CD4-positive, alpha-beta T cell treated with Interleukin-12 subunit alpha and Interleukin-12 subunit beta, for 1 hour (primary cell): ENCODE data around the gene KAZALD1.

Source experiments
- DNase-seq: peaks from one replicate; pipeline ENCODE4 v3.0.0-alpha.2; 2020

KAZALD1 gene, protein sequence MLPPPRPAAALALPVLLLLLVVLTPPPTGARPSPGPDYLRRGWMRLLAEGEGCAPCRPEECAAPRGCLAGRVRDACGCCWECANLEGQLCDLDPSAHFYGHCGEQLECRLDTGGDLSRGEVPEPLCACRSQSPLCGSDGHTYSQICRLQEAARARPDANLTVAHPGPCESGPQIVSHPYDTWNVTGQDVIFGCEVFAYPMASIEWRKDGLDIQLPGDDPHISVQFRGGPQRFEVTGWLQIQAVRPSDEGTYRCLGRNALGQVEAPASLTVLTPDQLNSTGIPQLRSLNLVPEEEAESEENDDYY

DNA sequence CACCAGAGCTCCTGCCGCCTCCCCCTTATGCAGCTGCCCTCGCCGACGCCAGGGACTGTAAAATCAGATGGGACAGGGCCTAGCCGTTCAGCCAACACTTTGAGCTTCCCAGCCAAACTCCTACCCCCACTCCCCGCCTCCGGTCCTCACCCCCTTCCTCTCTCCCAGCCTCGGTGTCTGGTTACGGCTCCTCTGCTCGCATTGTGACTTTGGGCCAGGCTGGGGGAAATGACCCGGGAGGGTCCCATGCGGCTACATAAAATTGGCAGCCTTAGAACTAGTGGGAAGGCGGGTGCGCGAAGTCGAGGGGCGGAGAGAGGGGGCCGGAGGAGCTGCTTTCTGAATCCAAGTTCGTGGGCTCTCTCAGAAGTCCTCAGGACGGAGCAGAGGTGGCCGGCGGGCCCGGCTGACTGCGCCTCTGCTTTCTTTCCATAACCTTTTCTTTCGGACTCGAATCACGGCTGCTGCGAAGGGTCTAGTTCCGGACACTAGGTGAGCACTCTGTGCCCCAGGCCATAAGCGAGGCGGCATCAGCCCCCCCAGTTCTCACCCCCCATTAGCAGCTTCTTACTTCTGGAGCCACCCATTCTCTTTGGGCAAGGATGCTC is at the start of gene KAZALD1:
KAZALD1 (plus strand) TSS at position 366 of the 608 bp plus-strand sequence. CDS start 604 bp downstream, outside the sequence.
- no peak for DNase-seq

DNA sequence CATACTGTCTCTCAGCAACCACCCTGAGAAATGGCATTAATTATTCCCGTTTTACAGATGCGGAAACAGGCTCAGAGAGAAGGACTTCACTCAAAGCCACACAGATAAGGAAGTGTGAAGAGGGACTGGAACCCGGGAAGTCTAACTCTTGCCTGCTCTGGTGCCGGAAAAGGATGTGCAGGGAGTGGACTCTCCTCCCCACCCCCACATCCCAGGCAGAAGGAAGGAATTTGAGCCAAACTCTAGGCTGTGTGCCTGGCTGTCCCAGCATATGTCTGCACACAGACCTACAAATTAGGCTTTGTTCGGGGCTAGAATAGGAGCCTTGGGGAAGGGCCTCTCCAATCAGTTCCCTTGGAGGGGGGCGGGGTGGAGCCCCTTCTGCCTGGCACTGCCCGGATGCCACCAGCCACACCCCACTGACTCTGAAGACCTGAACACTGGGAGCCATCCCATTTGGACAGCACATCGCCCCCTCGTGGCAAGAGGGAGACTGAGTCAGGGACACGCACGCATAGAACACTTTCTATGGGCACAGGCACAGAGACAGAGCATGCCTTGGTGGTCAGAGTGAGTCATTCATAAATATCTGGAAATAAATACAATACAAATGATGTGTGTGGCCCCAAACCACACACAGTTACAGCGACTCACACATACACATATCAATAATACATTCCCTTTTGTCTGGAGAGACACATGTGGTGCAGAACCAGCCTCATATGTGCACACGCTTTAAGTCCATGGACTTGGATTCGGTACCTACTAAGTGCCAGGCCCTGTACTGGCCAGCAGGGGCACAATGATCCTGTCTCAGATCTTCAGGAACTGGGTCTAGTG is 49.0 kb upstream of the KAZALD1 start:
- DNase-seq: peak; percentile 81

DNA sequence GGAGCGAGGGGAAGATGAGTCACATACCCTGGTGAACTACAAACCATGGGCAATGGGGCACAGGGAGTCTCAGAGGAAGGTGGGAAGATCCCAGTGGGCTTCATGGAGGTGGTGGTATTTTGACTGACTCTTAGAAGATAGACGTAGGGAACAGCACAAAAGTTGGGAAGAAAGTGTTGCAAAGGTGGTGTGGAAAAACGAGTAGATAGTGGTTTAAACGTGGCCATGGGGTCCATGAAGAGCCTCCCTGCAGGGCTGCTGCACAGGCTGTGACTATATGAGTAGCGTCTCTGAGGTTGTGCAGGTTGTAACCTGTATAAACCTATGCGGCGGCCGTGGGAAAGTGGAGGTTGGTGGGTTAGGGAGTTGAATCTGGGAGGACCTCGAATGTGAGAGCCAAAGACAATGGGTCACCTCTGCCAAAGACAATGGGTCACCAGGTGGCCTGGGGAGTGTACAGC is 48.4 kb upstream of the KAZALD1 start:
- DNase-seq: no peak

DNA sequence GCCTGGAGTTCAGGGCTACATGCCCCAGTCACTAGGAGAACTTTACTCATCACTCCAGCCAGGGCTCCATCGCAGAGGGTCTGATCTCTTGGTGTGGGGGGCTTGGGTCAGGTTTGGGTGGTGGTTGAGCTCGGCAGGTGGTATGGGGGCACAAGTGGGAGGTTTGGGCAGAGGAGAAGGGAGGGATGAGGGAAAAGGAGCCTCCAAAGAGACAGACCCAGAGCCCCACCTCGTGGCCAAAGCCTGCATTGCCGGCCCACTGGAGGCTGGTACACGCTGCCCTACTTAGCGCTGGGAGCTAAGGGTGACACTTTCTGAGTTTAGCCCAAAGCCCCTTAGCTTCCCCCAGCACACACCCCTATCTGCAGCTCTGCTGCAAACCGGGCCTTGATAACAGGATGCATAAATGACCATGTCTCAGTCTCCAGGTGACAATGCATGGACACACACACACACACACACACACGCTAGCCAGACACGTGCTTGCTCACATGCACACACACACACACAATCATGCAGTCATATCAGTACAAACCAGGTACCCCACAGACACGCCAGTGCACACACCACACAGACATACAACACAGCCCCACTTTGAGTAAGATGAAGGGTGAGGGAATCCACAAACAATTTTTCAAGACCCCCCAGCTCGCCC is 47.4 kb upstream of the KAZALD1 start:
- DNase-seq: peak; percentile 79

DNA sequence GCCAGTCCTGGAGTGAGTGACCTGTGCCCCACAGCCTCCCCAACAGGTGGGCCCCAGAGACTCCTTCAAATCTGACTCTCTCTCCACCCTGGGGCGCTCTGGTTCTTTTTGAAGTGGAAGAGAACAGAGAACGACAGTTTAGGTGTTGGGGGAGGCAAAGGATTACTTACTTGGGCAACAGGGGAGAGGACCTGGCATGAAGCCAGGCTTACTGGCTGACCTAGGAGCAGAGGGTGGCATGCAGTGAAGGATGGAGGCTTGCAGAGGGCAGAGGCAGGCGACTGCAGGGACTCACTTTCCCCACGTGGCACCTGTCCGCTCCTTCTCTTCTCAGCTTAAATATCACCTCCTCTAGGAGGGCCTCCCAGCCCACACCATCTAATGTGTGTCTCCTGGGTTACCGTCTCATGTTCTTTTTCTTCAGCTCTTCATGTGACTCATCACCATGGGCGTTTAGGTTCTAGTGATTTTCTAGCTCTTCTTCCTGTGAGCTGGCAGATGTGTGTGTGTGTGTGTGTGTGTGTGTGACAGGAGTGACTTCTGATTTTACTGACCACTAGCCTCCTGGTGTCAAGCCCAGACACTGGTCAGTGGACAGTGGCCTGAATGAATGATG is 46.7 kb upstream of the KAZALD1 start:
- no peak for DNase-seq

DNA sequence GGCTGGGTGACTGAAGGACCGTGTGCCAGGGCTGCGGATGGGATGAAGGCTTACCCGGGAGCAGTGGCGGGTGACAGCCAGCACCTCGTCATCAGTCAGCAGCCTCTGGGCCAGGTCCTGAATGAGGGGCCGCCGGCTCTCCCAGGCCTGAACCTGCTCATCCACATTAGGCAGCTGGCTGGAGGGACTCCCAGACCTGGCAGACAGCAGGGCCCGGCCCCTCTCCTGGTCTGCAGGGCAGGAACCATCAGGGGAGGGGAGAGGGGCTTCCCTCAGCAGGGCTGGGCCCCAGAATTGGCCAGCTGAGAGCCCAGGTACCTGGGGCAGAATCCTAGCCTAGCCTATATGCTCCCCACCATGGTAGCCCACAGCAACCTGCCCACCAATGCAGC is 46.2 kb upstream of the KAZALD1 start:
- DNase-seq: no peak

DNA sequence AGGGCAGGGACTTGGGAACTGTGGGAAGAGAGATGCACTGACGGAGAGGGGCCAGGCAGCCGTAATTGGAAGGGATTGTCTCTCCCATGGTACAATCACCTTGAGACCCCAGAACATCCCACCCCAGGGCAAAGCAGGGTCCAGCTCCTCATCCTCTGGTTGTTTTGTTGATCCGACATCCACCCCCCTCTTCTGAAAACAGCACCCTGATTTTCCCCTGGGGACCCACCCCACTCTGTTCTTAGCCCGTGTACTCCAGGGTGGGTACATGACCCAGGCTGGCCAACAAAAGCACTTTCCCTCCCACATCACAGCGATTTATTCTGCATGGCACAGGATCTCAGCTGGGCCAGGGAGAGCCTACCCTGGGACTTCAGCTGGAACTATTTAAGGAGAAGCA is 45.0 kb upstream of the KAZALD1 start:
- DNase-seq: no peak

DNA sequence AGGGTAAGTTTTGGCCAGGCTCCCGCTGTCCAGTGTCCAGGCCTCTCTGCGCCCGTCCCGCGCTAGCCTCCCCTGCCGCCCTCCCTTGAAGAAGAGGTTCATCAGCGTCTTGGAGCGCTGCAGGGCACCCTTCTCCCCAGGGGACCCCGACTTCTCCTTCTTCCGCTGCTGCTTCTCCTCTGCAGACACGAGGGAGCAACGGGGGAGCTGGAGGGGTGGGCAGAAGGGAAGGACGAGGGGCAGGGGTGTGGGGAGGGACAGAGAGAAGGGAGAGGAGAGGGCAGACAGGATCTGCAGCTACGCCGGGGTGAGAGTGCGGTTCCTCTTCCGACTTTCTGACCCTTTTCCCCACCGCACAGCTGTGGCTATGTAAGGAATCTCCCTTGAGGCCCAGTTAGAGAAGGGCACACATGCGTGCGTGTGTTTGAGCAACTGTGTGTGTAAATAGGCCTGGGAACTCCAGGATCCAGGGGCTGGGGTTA is 43.6 kb upstream of the KAZALD1 start:
- DNase-seq: no peak

DNA sequence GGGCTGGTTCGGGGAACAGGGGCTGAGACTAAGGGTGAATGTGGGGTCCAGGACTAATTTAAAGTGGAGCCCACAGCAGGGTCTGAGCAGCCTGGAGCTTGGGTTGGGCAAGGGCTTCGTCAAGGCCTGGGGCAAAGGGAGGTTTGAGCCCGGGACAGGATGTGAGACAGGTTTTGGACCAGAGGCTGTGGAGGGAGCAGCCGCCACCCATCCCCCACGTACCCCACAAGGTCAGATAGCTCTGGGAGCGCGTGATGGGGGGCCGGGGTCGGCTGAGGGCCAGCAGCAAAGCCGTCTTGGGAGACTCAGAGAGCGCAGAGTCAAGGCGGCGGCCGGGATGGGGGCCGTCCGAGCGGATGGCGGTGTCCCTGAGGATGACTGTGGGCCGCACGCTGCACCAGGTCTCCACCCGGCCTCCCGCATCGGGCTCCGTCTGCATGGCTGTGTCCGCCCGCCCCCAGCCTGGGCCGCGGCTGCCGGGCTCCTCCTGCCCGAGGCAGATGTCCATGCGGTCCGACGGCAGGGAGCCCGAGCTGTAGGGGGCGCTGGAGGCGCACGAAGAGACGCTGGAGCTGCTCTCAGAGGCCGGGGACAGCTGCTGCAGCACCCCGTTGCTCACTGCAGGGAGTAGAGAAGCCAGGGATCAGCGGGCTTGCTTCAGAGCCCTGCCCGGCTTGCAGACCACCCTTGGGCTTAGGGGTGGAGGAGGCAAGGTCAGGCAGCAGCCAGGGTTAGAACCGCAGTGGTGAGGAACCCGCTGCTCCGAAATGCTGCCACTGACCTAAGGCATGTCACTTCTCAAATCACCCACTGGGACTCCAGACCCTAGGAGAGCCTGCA is 43.0 kb upstream of the KAZALD1 start:
- DNase-seq: peak; percentile 71

DNA sequence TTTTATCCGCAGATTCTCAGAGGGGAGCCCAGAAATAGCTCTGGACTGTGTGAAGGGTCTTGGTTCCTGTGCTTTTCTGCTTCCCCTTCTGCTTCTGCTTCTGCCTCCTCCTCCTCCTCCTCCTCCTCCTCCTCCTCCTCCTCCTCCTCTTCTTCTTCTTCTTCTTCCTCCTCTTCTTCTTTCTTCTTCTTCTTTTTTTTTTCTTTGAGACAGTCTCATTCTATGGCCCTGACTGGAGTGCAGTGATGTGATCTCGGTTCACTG is 42.4 kb upstream of the KAZALD1 start:
- DNase-seq: no peak

DNA sequence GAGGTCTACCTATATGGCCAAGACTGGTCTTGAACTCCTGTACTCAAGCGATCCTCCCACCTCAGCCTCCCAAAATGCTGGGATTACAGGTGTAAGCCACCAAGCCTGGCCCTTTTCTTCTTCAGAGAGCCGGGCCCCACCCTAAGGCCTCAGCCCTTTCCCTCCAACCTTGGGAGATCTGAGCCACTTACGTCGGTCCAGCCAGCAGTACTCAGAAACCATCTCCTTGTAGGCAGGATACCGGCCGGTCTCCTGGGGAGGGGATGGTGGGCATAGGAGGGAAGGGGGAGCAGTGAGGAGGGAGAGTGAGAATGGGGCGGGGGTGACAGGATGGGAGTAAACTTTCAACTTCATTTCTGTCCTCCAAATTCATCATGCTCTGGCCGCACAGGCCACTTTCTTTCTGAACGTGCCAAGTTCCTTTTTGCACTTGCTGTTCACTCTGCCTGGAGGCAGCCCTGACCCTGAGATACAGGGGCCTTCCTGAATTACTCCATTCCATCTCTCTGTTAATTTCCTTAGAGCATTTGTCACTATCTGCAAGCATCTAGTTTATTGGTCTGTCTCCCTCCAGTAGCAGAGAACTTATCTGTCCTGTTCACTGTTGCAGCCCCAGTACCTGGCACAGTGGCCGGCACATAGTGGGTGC is 41.2 kb upstream of the KAZALD1 start:
- no peak for DNase-seq

DNA sequence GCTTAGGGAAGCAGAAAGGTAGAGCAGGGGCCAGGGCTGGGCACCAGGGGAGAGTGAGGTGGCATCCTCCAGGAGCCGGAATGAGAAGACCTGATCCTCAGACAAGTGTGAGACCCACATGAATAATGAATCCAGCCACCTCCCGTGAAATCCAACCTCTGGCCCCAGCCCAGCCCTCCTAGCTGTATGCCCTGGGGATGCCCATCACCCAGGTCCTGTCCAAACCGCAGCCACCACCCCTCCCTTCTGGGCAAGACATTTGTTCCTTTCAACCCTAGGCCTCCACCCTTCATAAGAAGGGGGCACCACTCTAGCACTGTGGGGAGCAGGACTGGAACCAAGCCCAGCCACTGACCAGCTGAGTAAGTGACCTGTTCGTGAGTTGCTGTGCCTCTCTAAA is 40.5 kb upstream of the KAZALD1 start:
- DNase-seq: no peak

DNA sequence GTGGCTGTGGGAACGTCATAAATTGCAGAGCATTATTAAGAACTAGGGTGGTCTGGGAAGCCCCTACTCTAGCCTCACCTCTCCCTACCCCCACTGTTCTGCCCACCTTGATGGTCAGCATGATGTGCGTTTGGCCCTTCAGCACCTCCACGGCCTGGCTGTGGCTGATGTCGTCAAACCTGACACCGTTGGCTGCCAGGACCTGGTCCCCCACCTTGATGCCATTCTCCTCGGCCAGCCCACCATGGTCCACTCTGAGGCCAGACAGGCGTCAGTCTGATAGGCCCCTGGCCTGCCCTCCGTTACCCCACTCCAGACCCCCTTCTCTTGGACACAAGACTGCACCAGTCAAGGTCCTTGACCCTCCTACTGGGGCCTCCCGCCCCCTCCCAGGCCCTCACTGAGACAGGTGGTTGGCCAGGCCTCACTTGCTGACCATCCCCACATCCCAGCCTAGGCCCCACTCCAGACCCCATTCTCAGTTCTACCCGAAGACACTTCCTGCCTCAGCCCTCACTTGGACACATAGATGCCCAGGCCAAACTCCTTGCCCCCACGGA is 40.0 kb upstream of the KAZALD1 start:
- DNase-seq: no peak

DNA sequence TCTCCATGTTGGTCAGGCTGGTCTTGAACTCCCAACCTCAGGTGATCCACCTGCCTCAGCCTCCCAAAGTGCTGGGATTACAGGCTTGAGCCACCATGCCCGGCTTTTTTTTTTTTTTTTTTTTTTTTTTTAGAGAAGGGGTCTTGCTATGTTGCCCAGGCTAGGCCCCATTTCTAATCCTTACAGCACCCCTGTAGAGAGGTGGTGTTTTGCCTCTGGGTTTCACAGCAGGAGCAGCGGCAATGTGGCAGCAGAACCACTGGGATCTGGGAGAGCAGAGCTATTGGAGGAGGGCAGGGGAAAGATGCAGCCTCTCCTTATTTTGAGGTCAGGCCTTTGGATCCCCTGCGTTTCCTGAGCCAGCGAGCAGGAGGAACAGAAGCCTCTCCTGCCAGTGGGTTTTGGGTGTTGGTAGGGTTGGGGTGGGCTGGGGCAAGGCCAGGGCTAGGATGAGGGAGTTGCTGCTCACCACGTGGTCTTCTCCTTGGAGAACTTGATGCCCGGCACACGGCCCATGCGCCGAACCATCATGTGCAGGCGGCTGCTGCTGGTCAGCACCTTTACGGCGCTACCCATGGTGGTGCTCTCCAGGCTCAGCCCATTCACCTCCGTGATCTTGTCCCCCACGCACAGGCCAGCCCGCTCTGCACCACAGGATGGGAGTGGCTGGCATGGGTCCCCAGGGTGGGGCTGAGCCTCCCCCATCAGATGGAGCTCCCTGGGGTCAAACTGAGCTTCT is 38.7 kb upstream of the KAZALD1 start:
- no peak for DNase-seq

DNA sequence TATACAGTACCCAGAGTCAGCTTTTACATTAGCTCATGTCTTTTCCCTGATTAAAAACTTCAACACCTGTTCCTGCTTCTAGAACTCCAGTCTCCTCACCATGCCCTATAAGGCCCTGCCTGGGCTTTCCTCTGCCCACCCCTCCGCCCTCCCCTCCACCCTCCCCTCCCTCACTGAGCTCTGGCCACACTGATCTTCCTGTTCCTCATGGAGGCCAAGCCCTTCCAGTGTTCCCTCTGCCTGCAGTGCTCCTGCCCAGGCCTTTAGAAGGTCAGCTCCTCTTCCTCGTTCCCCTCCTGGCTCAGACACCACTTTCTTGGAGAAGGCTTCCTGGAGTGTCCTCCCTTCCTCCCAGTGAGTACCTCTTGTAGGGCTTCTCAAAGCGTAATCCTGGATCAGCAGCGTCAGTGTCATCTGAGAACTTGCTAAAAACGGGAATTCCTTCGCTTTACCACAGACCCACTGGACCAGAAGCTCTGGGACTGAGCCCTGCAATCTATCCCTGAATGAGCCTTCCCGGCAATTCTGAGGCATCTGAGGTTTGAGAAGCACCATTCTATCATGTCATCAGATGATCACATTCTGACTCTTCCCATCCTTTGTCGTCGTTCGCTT is 34.6 kb upstream of the KAZALD1 start:
- DNase-seq: no peak

DNA sequence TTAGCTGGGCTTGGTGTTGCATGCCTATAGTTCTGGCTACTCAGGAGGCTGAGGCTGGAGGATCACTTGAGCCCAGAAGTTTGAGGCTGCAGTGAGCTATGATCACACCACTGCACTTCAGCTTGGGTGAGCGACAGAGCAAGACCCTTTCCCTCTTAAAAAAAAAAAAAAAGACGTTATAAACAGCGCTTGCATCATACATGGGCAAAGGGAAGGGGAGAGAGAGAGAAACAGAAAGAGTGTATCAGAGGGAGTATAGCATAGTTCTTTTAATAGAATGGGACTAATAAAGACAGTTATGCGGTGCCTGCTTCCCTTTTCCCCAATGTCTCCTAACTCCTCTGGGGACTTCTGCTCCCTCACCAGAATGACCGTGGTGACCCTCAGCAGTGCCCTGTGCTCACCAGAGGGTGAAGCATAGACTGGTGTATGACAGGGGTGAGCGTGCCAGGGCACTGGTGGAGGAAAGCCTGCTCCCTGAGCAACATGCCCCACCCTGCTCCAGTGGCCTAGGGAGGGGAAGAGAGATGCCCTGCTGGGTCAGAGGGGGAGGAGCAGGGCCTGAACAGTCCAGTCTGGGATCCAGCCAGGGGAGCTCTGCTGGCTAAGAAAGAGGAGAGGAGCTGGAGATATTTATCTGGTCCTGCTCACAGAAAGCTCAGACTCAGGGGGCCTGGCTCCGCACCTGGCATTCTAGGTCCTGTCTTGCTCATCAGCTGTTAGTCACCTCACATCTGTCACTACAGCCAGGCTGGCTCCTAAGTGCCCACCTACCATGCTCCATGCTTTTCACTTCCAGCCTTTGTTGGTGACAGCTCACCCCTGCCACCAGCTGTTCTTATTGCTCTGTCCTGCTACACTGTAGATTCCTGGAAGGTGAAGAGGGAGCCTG is 33.1 kb upstream of the KAZALD1 start:
- no peak for DNase-seq

DNA sequence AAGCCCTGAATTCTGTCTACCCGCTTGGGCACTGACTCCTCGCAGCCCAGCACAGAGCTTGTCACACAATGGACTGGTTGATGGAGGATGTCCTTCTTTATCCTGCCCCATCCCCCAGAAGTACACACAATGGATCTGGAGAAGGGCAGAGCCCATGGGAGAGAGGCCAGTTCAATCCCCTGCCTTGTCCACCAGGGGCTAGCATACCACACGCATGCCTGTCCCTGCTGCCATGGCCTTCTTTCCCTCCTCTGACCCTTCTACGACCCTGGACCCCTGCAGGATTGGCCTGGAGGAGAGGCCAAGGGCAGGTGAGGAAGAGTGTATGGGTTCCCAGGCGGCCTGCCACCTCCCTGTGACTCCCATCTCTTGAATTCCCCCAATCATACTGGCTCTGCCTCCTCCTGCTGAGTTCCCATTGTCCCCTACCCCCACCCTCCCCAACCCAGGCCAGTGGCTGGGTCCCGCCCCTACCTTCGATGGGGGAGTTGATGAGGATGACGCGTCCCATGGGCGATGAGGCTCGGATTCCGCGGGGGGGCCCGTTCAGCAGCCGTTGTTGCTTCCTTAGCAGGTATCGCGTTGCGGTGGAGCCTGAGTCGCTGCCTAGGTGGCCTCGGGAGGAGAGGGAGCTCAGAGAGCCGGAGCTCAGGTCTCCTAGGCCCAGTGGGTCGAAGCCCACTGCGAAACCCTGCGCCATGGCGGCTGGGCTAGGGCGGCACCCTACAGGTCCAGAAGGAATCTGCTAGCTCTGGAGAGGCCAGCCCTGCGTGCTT is 32.1 kb upstream of the KAZALD1 start:
- no peak for DNase-seq
